ENCODE data around the gene DIP2C. TPM values are rescaled to one million over a fixed set of nuclear protein-coding genes. Genes with fewer than 3 reads are reported as not detected.

DIP2C gene
- total RNA-seq, 2 experiments from 2014 or later, result 0.85 to 0.95 TPM

DNA sequence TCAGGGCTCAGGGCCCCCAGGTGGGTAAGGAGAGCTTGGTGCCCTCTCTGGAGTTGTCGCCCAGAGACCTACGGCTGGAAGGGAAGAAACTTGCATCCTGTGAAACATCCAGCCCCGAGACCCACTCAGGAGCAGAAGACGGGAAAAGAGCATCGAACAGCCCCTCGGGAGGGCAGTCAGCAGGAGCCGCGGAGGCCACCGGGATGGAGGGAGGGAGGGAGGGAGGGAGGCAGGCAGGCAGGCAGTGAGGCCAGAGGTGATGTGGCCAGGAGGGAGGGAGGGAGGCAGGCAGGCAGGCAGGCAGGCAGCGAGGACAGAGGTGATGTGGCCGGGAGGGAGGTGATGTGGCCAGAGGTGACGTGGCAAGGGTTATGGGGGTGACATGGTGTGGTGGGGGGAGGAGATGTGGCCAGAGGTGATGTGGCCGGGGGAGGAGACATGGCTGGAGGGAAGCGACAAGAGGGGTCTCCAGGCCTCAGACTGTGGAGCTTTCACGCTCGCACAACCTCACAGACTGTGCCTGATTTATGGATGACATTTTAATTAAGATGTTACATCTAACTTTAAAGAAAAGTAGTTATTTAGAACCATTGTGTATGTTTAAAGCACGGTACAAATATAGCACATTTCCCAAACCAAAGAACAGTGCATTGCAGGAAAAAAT lies 141.1 kb downstream of the DIP2C start:
- Mint-ChIP-seq H3K9me3 (no peaks in the 10 kb centered on the region), H3K27me3 (peaks cover 12% of the 10 kb centered on the region), H3K4me1 (ENCODE audit: low read depth) (peaks cover 8% of the 10 kb centered on the region), H3K36me3 (ENCODE audit: low read depth) (no peaks in the 10 kb centered on the region), H3K4me3 (no peak overlapping the region), H3K27ac (no peak overlapping the region)
- ATAC-seq (no peak), DNase-seq (no peak)
- CTCF ChIA-PET, result interaction anchor here (1.6 kb wide), 1 partner anchor 8 kb away, joined by 4 read pairs; no protein-coding TSS in a partner anchor
- TF ChIP-seq, protein P1, sequence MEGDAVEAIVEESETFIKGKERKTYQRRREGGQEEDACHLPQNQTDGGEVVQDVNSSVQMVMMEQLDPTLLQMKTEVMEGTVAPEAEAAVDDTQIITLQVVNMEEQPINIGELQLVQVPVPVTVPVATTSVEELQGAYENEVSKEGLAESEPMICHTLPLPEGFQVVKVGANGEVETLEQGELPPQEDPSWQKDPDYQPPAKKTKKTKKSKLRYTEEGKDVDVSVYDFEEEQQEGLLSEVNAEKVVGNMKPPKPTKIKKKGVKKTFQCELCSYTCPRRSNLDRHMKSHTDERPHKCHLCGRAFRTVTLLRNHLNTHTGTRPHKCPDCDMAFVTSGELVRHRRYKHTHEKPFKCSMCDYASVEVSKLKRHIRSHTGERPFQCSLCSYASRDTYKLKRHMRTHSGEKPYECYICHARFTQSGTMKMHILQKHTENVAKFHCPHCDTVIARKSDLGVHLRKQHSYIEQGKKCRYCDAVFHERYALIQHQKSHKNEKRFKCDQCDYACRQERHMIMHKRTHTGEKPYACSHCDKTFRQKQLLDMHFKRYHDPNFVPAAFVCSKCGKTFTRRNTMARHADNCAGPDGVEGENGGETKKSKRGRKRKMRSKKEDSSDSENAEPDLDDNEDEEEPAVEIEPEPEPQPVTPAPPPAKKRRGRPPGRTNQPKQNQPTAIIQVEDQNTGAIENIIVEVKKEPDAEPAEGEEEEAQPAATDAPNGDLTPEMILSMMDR (IDR thresholded peaks at IDR 0.05), result no peak
- intact Hi-C loops (cut with micrococcal nuclease), result no loop called here
- POLR2A ChIA-PET, result no interaction called here

DNA sequence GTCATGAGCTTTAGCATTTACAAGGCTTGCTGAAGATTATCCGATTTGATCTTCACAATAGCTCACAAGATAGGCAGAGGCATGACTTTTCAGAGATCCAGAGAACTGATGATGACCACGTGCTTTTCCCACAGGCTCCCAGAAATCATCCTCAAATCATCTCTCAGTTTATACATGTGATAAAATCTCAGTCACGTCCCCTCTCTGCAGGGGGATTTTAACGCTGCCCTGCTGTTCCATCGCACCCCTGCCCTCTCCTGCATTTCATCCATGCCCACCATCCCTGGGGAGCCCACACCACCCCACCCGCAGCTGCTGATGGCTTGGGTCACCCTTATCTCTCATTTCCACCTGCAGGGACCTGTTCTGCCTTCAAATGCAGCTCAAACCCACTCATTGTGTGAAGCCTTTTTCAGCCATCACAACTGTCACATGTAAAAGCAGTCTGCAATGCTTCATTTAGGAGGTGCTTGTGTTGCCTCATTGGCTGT lies 141.8 kb downstream of the DIP2C start:
- Mint-ChIP-seq H3K27me3 (peaks cover 14% of the 10 kb centered on the region), H3K27ac (no peak overlapping the region), H3K36me3 (ENCODE audit: low read depth) (no peaks in the 10 kb centered on the region), H3K4me3 (no peak overlapping the region), H3K4me1 (ENCODE audit: low read depth) (peaks cover 8% of the 10 kb centered on the region), H3K9me3 (no peaks in the 10 kb centered on the region)
- POLR2A ChIA-PET, result no interaction called here
- intact Hi-C loops (cut with micrococcal nuclease), result no loop called here
- DNase-seq (no peak), ATAC-seq (no peak)
- TF ChIP-seq, protein P1 (IDR thresholded peaks at IDR 0.05), result no peak
- CTCF ChIA-PET, result no interaction called here

DNA sequence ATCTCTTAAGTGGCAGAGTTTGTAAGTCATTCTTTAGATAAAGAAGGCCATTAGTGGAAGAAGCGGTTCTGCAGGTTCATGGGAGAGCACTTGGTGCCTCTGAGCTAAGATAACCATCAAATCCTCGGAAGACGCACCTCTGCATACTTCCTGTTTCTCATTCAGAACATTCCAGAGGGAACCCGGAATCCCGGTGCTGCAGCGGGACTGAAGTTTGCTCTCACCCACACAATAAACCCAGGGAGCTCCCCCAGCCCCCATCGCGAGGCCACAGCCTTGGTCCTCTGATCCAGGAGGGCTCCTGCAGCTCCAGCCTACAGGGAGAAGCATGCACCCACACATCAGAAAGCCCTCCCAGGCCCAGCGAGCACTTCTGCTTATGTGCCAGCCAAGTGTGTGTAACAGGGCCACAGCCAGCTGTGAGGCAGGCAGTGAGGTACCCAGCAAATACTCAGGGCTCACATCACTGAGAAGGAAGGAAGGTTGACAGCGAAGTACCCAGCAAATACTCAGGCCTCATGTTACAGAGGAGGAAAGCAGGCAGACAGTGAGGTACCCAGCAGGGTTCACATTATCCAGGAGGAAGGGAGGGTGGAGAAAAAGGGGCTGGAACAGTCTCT lies 142.4 kb downstream of the DIP2C start:
- Mint-ChIP-seq H3K4me1 (ENCODE audit: low read depth) (peaks cover 8% of the 10 kb centered on the region), H3K36me3 (ENCODE audit: low read depth) (no peaks in the 10 kb centered on the region), H3K4me3 (no peak overlapping the region), H3K27ac (no peak overlapping the region), H3K27me3 (peaks cover 18% of the 10 kb centered on the region), H3K9me3 (no peaks in the 10 kb centered on the region)
- POLR2A ChIA-PET, result no interaction called here
- no peak for DNase-seq
- TF ChIP-seq, protein P1 (IDR thresholded peaks at IDR 0.05), result no peak
- intact Hi-C loops (cut with micrococcal nuclease), result no loop called here
- CTCF ChIA-PET, result no interaction called here
- ATAC-seq, result no peak

DNA sequence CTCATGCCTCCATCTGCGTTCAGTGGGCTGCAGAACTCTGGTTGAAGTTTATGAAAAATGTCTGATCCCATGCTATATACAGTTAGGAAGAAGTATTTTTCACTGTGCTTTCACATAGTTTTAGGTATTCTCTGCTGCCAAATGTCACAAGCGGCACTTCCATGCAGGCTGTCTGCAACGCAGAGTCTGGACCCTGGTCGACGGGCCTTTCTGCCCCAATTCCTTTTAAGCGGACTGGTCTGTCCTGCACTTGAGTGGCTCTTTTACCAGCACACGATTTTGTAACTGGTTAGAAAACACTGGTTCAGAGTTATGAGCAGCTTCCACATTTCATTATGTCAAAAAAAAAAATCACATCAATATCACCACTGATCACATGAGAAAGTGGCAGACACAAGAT lies 143.0 kb downstream of the DIP2C start:
- ChIA-PET CTCF (no interaction called here), POLR2A (no interaction called here)
- Mint-ChIP-seq H3K4me1 (ENCODE audit: low read depth) (peaks cover 8% of the 10 kb centered on the region), H3K27ac (no peak overlapping the region), H3K36me3 (ENCODE audit: low read depth) (no peaks in the 10 kb centered on the region), H3K4me3 (no peak overlapping the region), H3K27me3 (peaks cover 24% of the 10 kb centered on the region), H3K9me3 (no peaks in the 10 kb centered on the region)
- TF ChIP-seq, protein P1 (IDR thresholded peaks at IDR 0.05), result no peak
- DNase-seq (no peak), ATAC-seq (no peak)
- intact Hi-C loops (cut with micrococcal nuclease), result no loop called here
